Gastrocnemius medialis (tissue), 4 donors: ENCODE results near the gene DYNC2H1.

Experiments
- POLR2A ChIP-seq, 2 donors: fragments of 450-650 bp; IDR thresholded peaks; one replicate each; pipeline ENCODE4 v1.6.1; 2017; ENCODE audit warnings: antibody characterized with exemption in 2 of 2, mild to moderate bottlenecking in 2 of 2, moderate library complexity in 2 of 2
- TF ChIP-seq, protein P1 (sequence below), 5 experiments: fragments of 450-650 bp in 3 of 5; fragments of 200-600 bp in 2 of 5; sonication (generic) in 2 of 5; IDR thresholded peaks in 4 of 5; conservative IDR thresholded peaks in 1 of 5; 1 replicate in 4 of 5; 2 replicates in 1 of 5; pipeline ENCODE4 v1.5.1; 2016 to 2019; ENCODE audit warnings: antibody characterized with exemption in 5 of 5, mild to moderate bottlenecking in 3 of 5, moderate library complexity in 3 of 5

DNA sequence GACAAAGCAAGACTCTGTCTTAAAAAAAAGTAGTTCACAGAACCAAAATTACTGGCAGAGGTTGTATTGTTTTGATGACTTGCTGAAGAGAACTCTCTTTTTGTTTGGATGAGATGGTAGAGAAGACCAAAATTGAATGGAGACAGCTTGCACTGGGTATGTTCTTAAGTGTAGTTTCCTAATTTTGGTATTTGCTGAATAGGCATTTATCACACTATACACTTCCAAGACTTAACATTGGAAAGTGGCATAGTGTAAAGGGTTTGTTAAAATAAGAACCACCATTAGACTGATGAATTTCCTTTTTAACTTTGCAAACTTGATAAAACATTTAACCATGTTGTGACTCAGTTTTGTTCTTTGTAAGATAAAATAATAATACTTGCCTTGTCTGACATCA is 11.9 kb upstream of the DYNC2H1 start:
- TF ChIP-seq, protein P1, sequence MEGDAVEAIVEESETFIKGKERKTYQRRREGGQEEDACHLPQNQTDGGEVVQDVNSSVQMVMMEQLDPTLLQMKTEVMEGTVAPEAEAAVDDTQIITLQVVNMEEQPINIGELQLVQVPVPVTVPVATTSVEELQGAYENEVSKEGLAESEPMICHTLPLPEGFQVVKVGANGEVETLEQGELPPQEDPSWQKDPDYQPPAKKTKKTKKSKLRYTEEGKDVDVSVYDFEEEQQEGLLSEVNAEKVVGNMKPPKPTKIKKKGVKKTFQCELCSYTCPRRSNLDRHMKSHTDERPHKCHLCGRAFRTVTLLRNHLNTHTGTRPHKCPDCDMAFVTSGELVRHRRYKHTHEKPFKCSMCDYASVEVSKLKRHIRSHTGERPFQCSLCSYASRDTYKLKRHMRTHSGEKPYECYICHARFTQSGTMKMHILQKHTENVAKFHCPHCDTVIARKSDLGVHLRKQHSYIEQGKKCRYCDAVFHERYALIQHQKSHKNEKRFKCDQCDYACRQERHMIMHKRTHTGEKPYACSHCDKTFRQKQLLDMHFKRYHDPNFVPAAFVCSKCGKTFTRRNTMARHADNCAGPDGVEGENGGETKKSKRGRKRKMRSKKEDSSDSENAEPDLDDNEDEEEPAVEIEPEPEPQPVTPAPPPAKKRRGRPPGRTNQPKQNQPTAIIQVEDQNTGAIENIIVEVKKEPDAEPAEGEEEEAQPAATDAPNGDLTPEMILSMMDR (IDR thresholded peaks at IDR 0.05 in 4 of 5, conservative IDR thresholded peaks at IDR 0.05 in 1 of 5): no peak
- no peak for TF ChIP-seq POLR2A (IDR thresholded peaks at IDR 0.05)
